Ovary (tissue), 9 donors: Measurements from ENCODE around the gene ZNF729. TPM values are rescaled to one million over a fixed set of nuclear protein-coding genes. Genes with fewer than 3 reads are reported as not detected.

Source experiments
- DNase-seq, 5 donors: peaks; one replicate each; pipeline ENCODE4 v3.0.0-alpha.2; 2019 to 2020
- H3K27ac ChIP-seq, 2 donors: fragments of 200-600 bp; one replicate each; pipeline versions ENCODE4 v1.5.1 to v1.8.0; 2019 to 2022
- H3K27me3 ChIP-seq: fragments of 200-600 bp; one replicate; pipeline ENCODE4 v1.8.0; 2022
- H3K36me3 ChIP-seq: fragments of 200-600 bp; sonication (generic); one replicate; pipeline ENCODE4 v1.5.1; 2019
- H3K4me1 ChIP-seq: one replicate; pipeline ENCODE4 v1.8.1; 2013; ENCODE audit warnings: mild to moderate bottlenecking, moderate library complexity; ENCODE audit not compliant: insufficient read depth
- H3K4me3 ChIP-seq: fragments of 200-600 bp; sonication (generic); one replicate; pipeline ENCODE4 v1.5.1; 2017
- H3K9me3 ChIP-seq, 2 donors: fragments of 200-600 bp in 1 of 2; sonication (generic) in 1 of 2; one replicate each; pipeline versions ENCODE4 v1.5.1 to v1.8.1; 2013 to 2019; ENCODE audit warnings: mild to moderate bottlenecking in 1 of 2, moderate library complexity in 1 of 2
- EP300 ChIP-seq: sonication (generic); formaldehyde crosslinking; IDR thresholded peaks from one replicate; pipeline ENCODE4 v1.6.1; 2017; ENCODE audit warnings: antibody characterized with exemption
- POLR2A ChIP-seq: fragments of 450-650 bp; IDR thresholded peaks from one replicate; pipeline ENCODE4 v1.6.1; 2017; ENCODE audit warnings: antibody characterized with exemption, mild to moderate bottlenecking, moderate library complexity
- WGBS, 3 donors: extraction: QIAGEN DNeasy Blood & Tissue Kit in 1 of 3; methylation state at CpG; one replicate each; pipeline versions ENCODE4 v1.1.5 to v1.1.7; 2013 to 2017; 5-methylcytosine and 5-hydroxymethylcytosine counted together
- intact Hi-C, 4 donors: fragments of 100-400 bp; cut with DNase I; formaldehyde crosslinking; loops; one replicate each; pipeline versions ENCODE4 v1.11.0 to v1.15.1; 2022 to 2023
- polyA plus RNA-seq, 2 donors: library from polyadenylated mRNA; stranded (reverse); fragments of 200-250 nt in 1 of 2; fragments of 350-450 nt in 1 of 2; fragmentation: Illumina TruSeq in 1 of 2; extraction: RNeasy Lipid Tissue Mini Kit (QIAGEN cat#74804) in 1 of 2; gene quantifications; one replicate each; pipeline ENCODE4 v1.2.3, GENCODE V29; 2013 to 2014
- total RNA-seq, 7 donors: library from RNA; depleted of rRNA in 2 of 7; stranded (reverse); fragments of >200 nt in 2 of 7; fragmentation: NEBNext Ultra II Directional in 3 of 7; extraction: Animal tissue kit (Norgen Biotek cat#: 25700) in 3 of 7; gene quantifications; one replicate each; pipeline versions ENCODE4 v1.1.0 to v1.2.4, GENCODE V29; 2016 to 2023
- TF ChIP-seq, protein P1 (sequence below), 3 donors: fragments of 450-650 bp in 2 of 3; fragments of 200-600 bp in 1 of 3; IDR thresholded peaks; one replicate each; pipeline versions ENCODE4 v1.5.1 to v1.8.0; 2016 to 2022; ENCODE audit warnings: antibody characterized with exemption in 3 of 3, mild to moderate bottlenecking in 1 of 3
- donor health status: DM: no; HTN: no; CAD: no; lungs with moderate emphysema.
- donor health status: DM: no; HTN: no; CAD: no.
- donor health status: Bipolar disorder and iron deficiency.
- donor health status: DM: yes; HTN: yes; CAD: no.
- donor health status: DM: no; HTN: no; CAD: no.
- donor health status: DM: yes; HTN: yes; CAD: no.

ZNF729 gene
- total and polyA plus RNA-seq, 9 donors = 0.02 TPM; not detected in 8

DNA sequence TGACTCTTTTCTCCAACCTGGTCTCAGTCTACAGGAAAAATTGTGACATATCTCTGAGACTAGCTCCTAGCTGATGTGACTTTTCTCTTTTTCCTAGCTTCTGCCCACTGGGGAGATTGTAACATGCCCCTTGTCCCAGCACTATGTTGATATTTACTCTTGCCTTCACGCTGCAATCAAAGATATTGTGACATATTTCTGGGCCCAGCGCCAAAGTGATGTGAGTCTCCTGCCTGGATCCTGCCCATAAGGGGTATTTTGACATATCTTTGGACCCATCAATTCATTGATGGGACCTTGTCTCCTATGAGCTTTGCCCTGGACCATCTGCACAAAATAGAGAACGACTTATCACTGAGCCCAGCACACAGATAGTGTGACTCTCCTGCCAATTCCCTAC lies 41.1 kb downstream of the ZNF729 start:
- intact Hi-C loops = no loop called here
- no peaks in the 10 kb centered on the region for H3K27me3 ChIP-seq
- TF ChIP-seq POLR2A (no peak), EP300 (no peak)
- TF ChIP-seq, protein P1, sequence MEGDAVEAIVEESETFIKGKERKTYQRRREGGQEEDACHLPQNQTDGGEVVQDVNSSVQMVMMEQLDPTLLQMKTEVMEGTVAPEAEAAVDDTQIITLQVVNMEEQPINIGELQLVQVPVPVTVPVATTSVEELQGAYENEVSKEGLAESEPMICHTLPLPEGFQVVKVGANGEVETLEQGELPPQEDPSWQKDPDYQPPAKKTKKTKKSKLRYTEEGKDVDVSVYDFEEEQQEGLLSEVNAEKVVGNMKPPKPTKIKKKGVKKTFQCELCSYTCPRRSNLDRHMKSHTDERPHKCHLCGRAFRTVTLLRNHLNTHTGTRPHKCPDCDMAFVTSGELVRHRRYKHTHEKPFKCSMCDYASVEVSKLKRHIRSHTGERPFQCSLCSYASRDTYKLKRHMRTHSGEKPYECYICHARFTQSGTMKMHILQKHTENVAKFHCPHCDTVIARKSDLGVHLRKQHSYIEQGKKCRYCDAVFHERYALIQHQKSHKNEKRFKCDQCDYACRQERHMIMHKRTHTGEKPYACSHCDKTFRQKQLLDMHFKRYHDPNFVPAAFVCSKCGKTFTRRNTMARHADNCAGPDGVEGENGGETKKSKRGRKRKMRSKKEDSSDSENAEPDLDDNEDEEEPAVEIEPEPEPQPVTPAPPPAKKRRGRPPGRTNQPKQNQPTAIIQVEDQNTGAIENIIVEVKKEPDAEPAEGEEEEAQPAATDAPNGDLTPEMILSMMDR (IDR thresholded peaks at IDR 0.05) = no peak
- DNase-seq = no peak
- H3K27ac ChIP-seq = no peak overlapping the region
- H3K36me3 ChIP-seq = no peaks in the 10 kb centered on the region
- no peak overlapping the region for H3K4me3 ChIP-seq
- 72 to 75% (median 74%) methylated on average over 3 of the region's 3 CpGs for WGBS, 3 donors
- H3K9me3 ChIP-seq = no peaks in the 10 kb centered on the region
- no peaks in the 10 kb centered on the region for H3K4me1 ChIP-seq

DNA sequence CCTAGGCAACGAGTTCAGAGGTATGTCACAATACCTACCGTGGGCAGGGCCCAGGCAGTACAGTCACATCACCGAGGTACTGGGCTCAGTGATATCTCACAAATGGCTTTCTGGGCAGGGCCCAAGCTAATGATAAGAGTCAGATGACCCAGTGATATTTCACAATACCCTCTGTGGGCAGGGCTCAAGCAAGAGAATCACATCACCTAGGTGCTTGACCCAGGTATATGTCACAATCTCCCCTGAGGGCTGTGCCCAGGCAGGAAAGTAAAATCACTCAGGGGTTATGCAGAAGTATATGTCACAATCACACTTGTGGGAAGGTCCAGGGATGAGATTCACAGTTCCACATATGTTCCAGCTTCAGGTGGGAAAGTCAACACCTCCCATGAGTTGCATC lies 45.3 kb downstream of the ZNF729 start:
- 77 to 84% (median 84%) methylated on average over 3 of the region's 3 CpGs for WGBS, 3 donors
- no peak for DNase-seq
- H3K27me3 ChIP-seq = no peaks in the 10 kb centered on the region
- no peaks in the 10 kb centered on the region for H3K36me3 ChIP-seq
- TF ChIP-seq EP300 = no peak
- TF ChIP-seq POLR2A = no peak
- TF ChIP-seq, protein P1 (IDR thresholded peaks at IDR 0.05) = no peak
- H3K9me3 ChIP-seq = no peaks in the 10 kb centered on the region
- no peaks in the 10 kb centered on the region for H3K4me1 ChIP-seq
- intact Hi-C loops = no loop called here
- no peak overlapping the region for H3K27ac ChIP-seq
- no peak overlapping the region for H3K4me3 ChIP-seq

DNA sequence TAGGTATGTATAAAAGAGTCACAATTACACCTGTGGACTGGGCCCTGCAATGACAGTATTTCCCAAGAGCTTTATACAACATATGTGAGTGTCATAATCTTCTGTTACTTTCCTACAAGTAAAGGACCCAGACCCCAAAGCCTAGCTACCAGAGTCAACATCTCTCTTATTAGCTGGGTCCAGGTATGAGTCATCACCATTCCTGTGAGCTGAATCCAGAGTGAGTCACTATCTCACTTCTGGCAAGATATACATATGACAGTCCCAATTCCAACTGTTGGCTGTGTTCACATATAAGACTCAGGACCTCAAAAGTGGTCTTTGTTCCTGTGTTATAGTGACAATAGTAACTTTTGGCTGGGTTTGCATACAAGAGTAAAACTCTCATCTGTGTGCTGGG lies 46.7 kb downstream of the ZNF729 start:
- Histone ChIP-seq H3K27me3 (no peaks in the 10 kb centered on the region), H3K4me3 (no peak overlapping the region), H3K27ac (no peak overlapping the region), H3K9me3 (no peaks in the 10 kb centered on the region), H3K36me3 (no peaks in the 10 kb centered on the region), H3K4me1 (no peaks in the 10 kb centered on the region)
- DNase-seq = no peak
- intact Hi-C loops = no loop called here
- no peak for TF ChIP-seq POLR2A
- TF ChIP-seq, protein P1 (IDR thresholded peaks at IDR 0.05) = no peak
- no peak for TF ChIP-seq EP300

DNA sequence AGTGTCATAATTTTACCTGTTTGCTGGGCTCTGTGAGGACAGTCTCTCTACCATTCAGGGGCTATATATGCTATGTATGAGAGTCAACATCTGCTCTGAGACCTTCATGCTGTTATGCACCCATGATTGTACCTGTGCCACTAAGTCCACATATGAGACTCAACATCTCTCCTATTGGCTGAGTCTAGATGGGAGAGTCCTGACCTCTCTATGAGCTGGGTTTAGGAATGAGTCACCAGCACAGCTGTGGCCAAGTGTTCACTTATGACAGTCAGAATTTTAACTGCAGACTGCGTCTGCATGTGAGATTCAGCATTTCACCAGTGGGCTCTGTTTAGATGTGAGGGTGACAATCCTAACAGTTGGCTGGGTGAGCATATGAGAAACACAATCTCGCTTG lies 49.5 kb downstream of the ZNF729 start:
- Histone ChIP-seq H3K9me3 (no peaks in the 10 kb centered on the region), H3K4me1 (no peaks in the 10 kb centered on the region), H3K27me3 (no peaks in the 10 kb centered on the region), H3K4me3 (no peak overlapping the region), H3K27ac (no peak overlapping the region), H3K36me3 (no peaks in the 10 kb centered on the region)
- DNase-seq = no peak
- intact Hi-C loops = no loop called here
- 72 to 79% (median 78%) methylated on average over 2 of the region's 2 CpGs for WGBS, 3 donors
- TF ChIP-seq POLR2A (no peak), EP300 (no peak)
- TF ChIP-seq, protein P1 (IDR thresholded peaks at IDR 0.05) = no peak

DNA sequence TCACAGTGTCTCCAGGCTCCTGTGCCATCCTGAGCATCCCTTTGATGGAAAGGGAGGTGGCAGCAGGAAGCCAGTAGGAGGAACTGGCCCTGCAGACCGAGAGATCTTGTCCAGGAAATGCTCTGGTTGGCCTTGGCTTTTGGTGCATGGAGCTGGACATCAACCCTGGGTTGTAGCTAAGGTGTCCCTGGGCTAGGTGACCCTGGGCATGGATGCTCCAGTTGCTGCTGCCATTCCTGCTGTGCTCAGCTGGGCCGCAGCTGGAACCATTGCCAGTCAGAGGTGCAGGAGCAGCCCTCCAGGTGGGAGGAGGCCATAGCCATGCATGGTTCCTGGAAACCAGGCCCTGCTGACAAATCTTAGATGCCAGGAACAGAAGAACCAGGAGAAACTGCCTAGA lies 68.4 kb downstream of the ZNF729 start:
- H3K27ac ChIP-seq = no peak overlapping the region
- no peak for TF ChIP-seq POLR2A
- TF ChIP-seq, protein P1 (IDR thresholded peaks at IDR 0.05) = no peak
- TF ChIP-seq EP300 = no peak
- no peak overlapping the region for H3K4me3 ChIP-seq
- no peak for DNase-seq
- H3K27me3 ChIP-seq = no peaks in the 10 kb centered on the region
- WGBS, 3 donors = 56 to 67% (median 60%) methylated on average over 2 of the region's 2 CpGs
- H3K9me3 ChIP-seq = peaks cover 0 to 7% of the 10 kb centered on the region in 2 donors
- intact Hi-C loops = no loop called here
- H3K36me3 ChIP-seq = no peaks in the 10 kb centered on the region
- H3K4me1 ChIP-seq = no peaks in the 10 kb centered on the region
